Measurements from ENCODE around the gene TMC6. TPM values are rescaled to one million over a fixed set of nuclear protein-coding genes. Genes with fewer than 3 reads are reported as not detected.
"Not testable (repeated sequence)": the region's sequence is repeated elsewhere in the genome, so short reads cannot be mapped to it uniquely, and the experiment has no call there.

The TMC6 gene
- total RNA-seq, 1 donor: 111 TPM

- no peak for DNase-seq (ENCODE audit: low read depth in 2 of 3, low spot score in 2 of 3)
These were observed 35.6 kb upstream of the TMC6 start for GRCh38 chr17:78163881-78164747.

GRCh38 chr17:78159575-78160158 is 31.1 kb upstream of the TMC6 start:
- DNase-seq (ENCODE audit: low read depth in 2 of 3, low spot score in 2 of 3): peak in 2 of 3 donors; percentile 46 to 58

GRCh38 chr17:78154903-78155811 is 26.6 kb upstream of the TMC6 start:
- DNase-seq (ENCODE audit: low read depth in 2 of 3, low spot score in 2 of 3): peak in 2 of 3 donors; percentile 74 to 83

GRCh38 chr17:78151514-78152008 is 23.0 kb upstream of the TMC6 start:
- no peak for DNase-seq (ENCODE audit: low read depth in 2 of 3, low spot score in 2 of 3)

GRCh38 chr17:78148286-78149016 is 19.9 kb upstream of the TMC6 start:
- no peak for DNase-seq (ENCODE audit: low read depth in 2 of 3, low spot score in 2 of 3)

GRCh38 chr17:78147315-78147998 is 18.9 kb upstream of the TMC6 start:
- DNase-seq (ENCODE audit: low read depth in 2 of 3, low spot score in 2 of 3): peak in 1 of 3 donors; percentile 70

- DNase-seq (ENCODE audit: low read depth in 2 of 3, low spot score in 2 of 3): no peak
These were observed 18.3 kb upstream of the TMC6 start for GRCh38 chr17:78146881-78147280.

GRCh38 chr17:78146471-78146869 is 17.9 kb upstream of the TMC6 start:
- DNase-seq (ENCODE audit: low read depth in 2 of 3, low spot score in 2 of 3): no peak

- DNase-seq (ENCODE audit: low read depth in 2 of 3, low spot score in 2 of 3): no peak
These were observed 16.4 kb upstream of the TMC6 start for GRCh38 chr17:78144736-78145641.

GRCh38 chr17:78144147-78144719 is 15.7 kb upstream of the TMC6 start:
- peak in 1 of 3 donors; percentile 61 for DNase-seq (ENCODE audit: low read depth in 2 of 3, low spot score in 2 of 3)

GRCh38 chr17:78143214-78144146 is 14.9 kb upstream of the TMC6 start:
- no peak for DNase-seq (ENCODE audit: low read depth in 2 of 3, low spot score in 2 of 3)

GRCh38 chr17:78142119-78142861 is 13.7 kb upstream of the TMC6 start:
- no peak for DNase-seq (ENCODE audit: low read depth in 2 of 3, low spot score in 2 of 3)

- DNase-seq (ENCODE audit: low read depth in 2 of 3, low spot score in 2 of 3): no peak
These were observed 13.0 kb upstream of the TMC6 start for GRCh38 chr17:78141437-78142118.

GRCh38 chr17:78140169-78141051 is 11.9 kb upstream of the TMC6 start:
- DNase-seq (ENCODE audit: low read depth in 2 of 3, low spot score in 2 of 3): peak; percentile 85 to 98 (median 97)

GRCh38 chr17:78139861-78140168 is 11.3 kb upstream of the TMC6 start:
- not testable (repeated sequence) for DNase-seq (ENCODE audit: low read depth in 2 of 3, low spot score in 2 of 3)
